GM21515 (cell line): ENCODE data around the gene SORCS2.

Source experiments
- ATAC-seq: cut with Tn5 transposase; IDR thresholded peaks from one replicate; pipeline ENCODE4 v1.9.1; 2021; ENCODE audit not compliant: unreplicated experiment

SORCS2 gene

DNA sequence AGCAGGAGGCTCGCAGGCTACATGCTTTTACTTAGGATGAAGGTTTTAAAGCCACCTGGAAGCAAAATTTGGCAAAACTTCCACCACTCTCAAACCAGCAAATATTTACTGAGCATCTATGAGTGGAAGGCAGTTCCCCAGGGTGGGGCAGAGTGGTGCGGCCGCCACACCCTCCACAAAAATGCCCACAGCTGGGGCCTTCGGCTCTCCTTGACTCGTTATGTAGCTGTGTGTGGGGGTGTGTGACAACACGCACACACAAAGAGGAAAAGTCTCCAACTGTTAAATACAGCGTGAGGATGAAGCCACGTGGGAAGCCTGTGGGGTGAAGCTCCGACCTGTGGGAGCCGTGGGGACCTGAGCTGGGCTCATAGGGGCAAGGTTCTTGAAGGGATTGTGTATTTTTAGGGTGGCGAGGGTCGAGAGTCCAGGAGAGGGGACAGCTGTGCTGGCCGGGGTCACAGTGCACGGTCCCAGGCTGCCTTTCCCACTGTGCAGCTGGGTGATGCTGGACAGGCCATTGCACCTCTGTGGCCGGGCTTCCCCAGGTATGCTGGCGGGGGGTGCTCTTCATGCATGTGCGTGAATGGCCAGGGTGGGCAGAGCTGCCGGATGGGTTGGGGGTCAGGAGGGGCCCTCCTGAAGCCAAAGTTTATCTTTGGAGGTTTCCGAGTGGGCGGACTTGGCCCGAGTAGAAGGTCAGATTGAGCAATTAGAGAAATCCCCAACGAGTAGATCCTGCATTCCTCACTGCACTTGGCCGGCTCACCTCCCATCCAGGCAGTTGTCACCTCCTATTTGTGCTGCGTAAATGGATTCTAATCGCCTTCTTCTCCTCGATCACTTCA lies 25.4 kb downstream of the SORCS2 start:
- no peak for ATAC-seq

DNA sequence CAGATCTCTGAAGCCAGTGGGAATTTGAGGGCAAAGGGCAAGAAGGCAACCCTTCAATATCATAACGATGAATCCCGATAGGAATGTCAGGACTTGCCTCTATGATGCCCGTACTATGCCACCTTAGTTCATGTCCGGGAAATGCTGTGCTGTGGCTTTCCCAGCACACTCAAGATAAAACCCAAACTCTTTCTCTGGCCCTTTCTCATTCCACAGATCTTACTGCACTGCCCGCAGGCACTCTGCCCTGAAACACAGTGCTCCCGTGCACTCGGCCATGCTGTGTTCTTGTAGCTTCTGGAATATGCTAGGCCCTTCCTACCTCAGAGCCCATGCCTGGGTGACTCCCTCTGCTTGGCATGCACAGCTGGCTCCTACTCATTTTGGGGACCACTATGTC lies 26.3 kb downstream of the SORCS2 start:
- ATAC-seq: no peak

DNA sequence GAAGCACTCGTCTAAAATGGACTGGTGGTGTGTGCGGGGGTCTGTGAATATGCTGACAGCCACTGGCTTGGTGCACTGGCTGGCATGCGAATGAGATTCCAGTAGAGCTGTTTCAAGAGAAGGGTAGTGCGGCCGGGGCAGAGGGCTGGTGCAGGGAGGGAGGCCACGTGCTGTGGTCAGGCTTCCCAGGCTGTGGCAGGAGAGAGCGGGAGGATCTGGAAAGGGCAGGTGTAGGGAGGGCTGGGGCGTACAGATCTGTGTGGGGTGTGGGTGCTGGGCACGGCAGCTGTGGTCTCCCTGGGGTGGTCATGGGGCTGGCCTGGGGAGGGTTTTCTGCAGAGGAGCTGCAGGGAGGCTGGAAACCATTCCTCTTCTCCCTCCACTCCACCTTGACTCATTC lies 30.2 kb downstream of the SORCS2 start:
- no peak for ATAC-seq

DNA sequence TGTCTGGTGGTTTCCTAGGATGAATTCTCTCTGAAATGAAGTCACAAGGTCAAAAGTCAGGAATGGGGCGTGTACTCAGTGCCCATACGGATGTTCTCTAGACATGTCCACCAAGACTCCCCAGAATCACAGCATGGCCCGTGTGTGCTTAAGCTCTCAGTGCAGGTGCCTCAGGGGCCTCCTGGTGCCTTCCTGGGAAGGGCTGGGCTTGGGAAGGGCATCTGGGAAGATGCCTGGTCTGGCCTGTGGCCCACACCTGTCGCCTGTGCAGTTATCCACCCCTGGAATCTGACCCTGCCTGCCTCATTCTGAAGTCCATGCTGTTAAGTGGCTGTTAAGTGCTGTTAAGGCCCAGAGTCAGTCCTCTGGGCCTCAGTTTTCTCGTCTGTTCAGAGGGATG lies 31.2 kb downstream of the SORCS2 start:
- ATAC-seq: no peak

DNA sequence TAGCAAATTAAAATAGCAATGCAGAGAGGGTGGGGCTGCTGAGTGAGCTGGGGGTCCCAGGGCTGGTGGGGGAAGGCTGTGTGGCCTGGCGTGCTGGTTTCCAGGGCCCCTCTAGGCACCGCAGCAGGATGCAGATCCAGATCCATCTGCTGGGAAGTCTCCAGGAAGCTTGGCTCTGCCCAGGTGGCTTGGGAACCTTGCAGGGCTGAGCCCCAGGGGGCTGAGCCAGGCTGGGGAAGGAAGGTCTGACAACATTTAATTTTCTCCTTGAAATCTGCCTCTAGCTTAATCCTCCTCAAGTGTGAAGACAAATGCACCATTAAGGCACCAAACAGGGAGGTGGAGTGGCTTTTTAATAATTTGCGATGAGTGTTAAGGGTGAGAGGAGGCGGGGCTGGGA lies 31.7 kb downstream of the SORCS2 start:
- no peak for ATAC-seq

DNA sequence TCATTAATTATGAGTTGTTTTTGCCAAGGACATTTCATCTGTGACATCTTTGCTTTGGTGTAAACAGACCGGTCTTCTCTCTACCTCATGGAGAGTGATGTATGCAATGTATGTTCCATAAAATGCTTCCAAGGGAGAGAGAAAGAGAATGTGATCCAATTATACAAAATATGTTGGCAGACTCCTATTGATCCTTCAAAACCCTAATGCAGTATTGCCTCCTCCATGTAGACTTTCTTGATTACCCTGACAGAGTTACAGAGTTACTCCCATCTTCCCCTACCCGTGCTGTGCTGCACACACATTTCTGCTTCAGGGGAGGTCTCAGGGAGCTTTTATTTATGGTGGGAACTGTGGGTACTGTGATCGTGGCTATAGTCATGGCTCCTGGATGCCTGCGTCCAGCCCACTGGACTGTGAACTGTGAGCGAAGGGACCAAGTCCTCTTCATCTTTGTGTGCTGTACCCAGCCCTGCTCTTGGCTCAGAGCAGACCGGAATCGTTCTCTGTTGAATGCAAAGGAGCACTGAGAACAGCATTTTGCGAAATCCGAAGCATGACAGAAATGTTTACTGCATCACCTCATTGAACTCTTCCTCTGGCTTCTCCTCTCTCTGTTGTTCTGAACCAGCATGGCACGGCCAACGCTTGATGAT lies 32.7 kb downstream of the SORCS2 start:
- no peak for ATAC-seq

DNA sequence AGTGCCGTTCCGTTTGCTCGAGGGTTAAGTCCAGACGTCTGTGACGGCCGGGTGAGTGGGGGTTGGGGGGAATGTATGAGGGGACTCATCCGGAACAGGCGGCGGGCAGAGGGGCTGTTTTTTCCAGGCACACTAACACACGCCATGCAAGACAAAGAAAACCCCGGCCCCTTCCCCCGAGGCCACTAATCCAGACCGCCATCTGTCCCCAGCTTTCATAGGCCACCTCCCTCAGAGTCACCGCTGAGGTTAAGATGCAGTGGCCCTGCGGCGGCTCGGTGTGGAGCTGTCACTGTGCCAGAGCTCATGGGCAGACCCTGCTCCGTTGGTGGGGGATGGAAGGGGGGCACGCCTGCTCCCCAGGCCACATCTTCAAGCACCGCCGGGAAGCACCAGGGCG lies 34.1 kb downstream of the SORCS2 start:
- no peak for ATAC-seq

DNA sequence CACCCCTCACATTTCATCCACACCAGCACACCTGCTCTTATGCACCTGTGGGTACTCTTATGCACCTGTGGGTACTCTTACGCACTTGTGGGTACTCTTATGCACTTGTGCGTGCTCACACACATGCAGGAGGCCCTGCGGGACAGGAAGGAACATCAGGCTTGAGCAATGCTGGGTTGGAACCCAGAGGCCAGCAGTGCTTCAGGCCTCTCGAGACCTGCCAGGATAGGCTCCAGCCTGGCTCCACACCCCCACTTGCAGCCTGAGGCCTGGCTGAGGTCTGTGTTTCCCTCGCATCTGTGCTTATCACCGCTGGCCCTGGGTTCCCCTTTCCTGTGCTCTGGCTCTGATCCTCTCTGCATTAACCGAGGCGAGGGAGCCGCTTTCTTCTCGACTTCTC lies 34.7 kb downstream of the SORCS2 start:
- ATAC-seq: no peak

DNA sequence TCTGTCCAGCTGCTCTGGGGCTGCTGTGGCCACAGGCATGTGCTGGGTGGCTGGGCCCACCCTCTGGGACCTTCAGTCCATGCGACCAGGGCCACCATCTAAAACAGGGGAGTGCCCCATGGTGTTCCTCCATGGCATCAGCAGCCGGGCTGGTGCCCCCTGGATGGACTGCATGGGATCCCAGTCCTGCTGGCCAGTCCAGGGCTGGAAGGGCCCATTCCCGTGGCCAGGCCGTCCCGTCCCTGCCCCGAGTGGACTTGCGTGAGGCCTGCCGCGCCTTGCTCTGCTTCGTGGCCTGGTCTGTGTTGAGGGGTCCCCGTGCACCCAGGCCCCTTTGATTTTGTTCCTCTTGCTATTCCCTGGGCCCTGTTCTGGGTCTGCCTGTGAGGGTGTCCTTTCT lies 36.4 kb downstream of the SORCS2 start:
- no peak for ATAC-seq

DNA sequence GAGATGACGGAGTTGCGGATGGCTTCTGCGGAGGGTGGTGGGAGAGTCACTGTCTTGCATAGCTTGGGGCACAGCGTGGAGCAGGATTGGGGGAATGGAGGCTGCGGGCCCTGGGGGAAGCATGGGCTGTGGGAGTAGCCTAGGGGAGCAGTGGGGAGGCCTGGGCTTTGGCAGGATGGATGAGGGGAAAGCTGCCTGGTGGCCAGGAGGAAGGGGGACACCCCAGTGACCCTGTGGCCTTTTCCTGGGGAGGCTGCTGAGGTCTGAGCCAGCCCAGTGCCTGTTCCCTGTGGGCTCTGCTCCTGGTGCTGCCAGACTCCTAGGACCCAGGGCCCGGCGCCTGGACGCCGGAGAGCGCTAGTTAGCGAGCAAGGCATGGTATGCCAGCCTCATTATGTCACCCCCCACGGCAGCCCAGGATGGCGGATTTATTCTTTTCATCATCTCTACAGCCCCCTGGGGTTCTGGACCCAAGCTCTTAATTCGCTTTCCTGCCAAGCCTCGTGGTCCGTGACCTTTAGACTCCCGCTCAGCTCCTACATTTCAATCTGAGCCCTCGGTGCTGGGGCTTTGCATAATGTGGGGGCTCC lies 39.8 kb downstream of the SORCS2 start:
- no peak for ATAC-seq

DNA sequence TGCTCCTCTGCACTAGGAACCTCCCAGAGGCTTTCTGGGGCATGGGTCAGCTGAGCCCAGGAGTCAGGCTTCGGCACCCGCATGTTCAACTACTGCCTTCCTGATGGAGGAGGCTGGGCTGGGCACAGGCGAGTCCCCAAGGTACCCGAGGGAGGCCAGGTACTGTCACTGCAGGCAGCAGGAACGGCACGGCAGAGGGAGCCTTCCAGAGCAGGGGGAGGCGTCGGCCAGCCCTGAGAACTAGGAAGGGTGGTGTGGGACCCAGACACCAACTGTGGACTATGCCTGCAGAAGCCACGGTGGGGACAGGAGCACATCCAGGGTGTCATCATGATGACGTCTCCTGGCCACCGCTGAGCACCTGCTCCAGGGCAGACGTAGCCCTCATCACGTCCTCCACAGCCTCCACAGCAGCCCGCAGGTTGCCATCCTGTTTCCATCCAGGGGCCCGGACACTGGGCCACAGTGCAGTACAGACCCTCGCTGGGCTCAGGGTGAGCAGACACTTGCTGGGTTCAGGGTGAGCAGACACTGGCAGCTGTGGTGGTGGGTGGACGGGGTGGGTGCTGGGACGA lies 40.8 kb downstream of the SORCS2 start:
- no peak for ATAC-seq

DNA sequence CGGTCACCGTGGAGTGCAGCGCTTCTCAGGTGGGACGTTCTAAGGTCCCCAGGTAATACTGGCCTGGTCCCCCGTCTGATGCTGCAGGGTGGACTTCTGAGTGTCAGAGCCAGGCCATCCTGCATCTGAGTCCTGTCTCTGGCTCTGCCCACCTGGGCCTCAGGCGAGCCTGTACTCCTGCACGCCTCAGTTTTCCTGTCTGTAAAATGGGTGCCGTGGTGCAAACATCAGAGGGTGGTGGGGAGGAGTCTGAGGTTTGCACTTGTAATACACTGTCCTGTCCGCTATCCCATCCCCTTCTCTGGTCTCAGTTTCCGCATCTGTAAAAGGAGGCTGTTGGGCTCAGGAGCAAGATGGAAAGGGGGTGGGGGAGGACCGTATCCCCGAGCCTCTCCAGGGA lies 41.3 kb downstream of the SORCS2 start:
- ATAC-seq: no peak

DNA sequence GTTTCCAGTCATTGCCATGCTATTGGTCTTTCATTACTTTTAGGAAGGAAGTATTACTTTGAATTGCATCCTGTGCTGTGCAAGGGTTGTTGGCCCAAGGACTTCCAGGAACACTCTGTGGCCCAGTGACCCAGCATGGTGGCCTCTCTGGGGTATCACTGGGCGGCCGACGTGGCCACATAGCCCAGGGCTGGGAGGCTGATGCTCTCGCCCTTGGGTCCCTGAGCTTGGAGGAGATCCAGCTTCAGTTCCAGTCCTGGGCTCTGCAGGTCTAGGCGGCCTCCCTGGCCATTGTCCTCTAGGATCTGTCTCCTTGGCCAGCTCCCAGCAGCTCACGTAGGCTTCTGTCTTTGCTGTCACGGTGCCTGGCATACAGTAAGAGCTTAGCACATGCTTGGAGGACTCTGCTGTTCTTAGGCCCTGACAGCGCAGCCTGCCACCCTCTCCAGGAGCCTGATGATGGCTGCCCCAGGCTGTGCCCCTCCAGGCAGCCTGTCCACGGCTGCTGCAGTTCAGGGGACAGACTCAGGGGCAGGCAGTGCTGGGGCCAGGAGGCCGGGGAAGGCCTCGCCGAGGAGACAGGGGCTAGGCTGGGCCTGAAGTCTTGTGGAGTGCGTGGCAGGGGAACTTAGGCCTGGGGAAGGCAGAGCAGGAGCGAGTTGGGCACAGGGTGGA lies 42.2 kb downstream of the SORCS2 start:
- ATAC-seq: no peak

DNA sequence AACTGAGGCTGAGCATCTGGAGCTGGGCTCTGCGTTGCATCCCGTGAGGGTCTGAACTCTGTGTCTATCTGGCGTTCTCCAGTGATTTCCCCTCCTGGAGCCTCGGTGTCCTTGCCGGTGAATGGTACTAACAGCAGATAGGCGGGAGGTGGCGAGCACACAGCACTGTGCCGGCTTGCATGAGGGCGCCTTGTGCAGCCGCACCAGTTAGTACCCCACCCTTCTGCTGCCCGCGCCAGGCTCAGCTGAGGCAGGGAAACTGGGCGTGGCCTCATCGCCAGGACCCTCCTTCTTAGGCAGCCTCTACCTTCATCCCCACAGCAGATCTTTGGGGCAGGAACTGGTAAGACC lies 42.7 kb downstream of the SORCS2 start:
- no peak for ATAC-seq

DNA sequence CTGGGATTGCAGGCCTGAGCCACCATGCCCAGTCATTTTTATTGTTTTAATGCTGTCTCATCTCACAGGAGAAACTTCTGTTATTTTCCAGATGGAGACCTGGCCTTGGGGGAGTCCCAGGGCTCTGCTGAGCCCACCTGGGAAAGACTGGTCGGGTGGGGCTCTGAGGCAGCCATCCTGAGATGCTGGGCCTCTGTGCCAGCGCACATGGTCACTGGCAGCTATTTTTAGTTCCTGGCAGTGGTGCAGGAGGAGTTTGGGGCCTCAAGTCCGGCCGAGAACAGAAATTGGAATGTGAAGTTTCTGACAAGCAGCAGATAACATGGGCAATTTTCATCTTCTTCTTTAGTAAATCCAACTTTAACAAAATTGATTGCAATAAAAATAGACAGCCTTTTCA lies 44.5 kb downstream of the SORCS2 start:
- no peak for ATAC-seq

DNA sequence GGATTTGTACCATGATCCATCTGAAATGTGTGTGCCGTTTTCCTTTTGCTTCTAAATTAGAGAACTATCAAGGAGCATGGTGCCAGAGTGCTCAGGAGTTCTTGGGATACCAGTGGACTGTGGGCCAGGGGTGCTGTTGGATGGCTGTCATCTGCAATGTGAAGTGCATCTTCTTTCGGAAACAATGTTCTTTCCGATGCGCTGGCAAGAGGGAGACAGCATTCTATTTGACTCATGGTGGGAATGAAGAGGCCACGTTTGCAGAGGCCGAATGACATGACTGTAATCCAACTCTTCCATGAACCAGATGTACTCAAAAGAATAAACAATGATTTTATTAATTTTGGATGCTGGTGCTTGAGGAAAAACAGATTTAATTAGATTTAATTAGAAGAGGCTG lies 45.5 kb downstream of the SORCS2 start:
- ATAC-seq: no peak

DNA sequence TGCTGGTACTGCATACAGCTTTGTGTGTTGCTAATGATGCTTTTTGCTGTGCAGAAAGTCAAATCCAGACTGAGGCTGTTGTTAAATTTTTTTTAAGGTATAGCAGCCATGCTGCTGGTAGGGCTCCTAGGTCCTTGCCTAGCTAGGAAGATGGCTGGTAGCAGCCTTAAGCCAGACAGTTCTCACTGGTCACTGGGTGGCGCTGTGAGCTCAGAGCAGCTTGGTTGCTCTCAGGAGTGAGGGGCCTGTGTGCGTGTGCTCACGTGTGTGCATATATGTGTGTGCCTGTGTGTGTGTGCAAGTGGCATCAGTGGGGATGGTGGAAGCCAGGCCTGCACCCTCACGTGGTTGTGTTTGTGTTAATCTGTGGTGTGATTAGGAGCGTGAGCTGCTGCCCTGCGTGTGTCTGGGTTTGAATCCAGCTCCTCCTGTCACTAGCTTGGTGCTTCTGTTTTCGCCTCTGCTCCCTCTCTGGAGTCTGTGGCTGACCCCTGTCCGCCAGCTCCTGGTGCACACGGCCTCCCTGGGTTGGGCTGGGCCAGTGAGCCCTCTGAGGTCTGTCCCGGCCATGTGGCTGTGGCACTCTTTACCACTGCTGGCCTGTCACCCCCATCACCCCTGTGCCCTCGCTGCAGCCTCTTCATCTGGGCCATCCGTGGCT lies 46.1 kb downstream of the SORCS2 start:
- no peak for ATAC-seq

DNA sequence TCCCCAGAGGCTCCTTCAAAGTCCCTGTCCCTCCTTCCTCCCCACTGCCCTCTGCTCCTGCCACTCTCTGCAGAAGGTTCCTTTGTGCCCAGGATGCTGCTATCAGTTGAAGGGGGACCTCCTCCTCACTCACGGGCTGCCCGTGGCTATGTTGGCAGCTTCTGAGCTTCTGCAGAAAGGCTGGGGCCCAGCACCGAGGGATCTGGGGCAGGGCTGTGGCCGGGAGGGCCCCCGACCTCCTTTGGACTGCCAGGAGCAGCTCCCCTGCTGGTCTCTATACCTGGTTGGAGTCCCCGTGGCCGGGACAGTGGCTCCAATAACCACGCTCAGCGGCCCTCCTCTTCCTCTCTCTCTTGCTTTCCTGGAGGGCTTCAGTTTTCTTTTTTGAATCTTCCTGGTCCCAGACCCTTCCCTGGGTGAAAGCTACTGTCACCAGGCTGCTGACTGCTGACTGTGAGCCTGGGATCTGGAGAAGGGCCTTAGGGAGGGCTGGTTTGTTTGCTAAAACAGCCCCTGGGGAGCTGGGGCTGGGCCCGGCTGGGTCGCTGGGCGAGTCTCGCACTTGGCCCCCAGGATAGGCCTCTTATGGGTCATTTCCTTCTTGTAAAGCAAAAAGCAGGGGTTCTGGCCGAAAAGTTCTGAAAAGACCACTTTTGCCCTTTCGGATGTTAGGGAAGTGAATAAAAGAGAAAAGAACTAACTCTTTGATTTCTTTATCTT lies 46.9 kb downstream of the SORCS2 start:
- ATAC-seq: no peak

DNA sequence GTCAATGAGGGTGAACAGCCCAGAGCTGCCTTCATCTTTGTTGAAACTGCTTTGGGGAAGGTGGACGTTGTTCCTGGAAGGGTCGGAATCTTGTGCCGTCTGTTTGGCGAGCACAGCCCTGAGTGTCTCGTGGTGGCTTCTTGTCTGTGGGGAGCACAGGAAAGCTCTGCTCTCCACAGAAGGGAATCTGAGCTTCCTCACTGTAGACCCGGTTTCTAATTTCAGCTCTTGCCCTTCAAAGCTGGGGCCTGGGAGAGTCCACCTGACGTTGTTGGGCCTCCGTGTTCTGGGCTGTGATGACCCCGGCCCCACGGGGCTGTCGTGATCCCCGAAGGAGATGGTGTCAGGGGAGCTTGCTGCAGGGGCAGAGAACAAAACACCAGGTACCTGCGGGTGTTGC lies 47.5 kb downstream of the SORCS2 start:
- no peak for ATAC-seq

DNA sequence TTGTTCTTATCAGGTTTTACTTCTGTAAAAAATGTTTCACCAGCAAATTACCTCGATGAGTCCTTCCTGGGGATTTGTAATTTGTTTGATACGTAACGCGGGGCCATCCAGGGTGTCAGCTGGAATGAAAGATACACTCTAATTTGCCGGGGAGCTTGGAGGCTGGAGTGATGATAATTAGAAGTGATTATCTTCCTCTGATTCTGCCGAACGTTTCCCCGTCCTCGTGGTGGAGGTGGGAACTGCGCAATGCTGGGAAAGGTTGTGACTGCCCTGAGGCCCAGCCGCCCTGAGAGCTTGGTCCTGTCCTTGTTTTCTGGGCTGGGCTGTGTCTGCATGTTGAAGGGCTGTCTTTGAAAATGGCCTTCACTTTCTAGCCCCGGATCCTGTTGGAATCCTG lies 48.0 kb downstream of the SORCS2 start:
- ATAC-seq: no peak
